AG08396 (cell line): ENCODE measurements around the gene MSL3B.

Experiments used
- DNase-seq: peaks from one replicate; pipeline ENCODE4 v3.0.0; 2012; ENCODE audit warnings: low spot score, mixed read lengths

The MSL3B gene

DNA sequence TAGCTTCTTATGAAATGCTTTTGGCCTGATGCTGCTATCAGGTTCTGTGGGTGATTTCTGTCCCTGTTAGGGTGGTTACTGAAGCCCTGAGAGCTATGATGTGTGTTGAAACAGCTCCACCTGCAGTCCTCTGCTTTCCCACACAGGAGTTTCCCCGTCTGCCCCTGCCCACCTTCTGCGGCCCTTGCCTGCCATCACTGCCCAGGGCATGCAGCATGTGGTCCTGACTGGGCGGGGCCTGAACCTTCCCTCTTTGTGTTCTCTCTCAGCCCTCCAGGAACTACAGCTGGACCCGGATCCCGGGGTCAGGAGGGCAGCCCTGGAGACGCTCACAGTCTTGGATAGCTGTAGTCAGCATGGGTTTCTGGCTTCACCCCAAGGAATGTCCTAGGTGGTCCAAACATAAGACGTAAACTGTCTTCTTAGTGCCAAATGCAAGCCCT is 35.3 kb downstream of the MSL3B start:
- DNase-seq = peak; percentile 67

DNA sequence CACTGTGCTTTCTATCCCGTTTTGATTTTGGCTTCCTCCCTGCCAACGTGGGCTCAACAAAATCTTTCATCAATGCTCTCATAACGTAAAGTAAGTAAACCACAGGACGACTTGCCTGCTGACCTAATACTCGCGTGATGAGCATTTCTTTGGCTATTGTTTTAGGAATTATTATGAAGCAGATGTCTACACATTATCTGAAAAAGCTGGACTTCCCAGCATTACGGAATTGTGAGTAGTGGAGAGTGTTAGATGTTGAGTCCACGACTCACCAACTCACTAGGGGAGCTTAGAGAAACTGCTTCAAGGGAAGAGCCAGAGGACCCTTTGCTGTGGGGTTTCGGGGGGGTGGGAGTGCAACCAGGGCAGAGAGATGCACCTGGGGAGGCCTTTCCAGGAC is 35.8 kb downstream of the MSL3B start:
- DNase-seq = no peak

DNA sequence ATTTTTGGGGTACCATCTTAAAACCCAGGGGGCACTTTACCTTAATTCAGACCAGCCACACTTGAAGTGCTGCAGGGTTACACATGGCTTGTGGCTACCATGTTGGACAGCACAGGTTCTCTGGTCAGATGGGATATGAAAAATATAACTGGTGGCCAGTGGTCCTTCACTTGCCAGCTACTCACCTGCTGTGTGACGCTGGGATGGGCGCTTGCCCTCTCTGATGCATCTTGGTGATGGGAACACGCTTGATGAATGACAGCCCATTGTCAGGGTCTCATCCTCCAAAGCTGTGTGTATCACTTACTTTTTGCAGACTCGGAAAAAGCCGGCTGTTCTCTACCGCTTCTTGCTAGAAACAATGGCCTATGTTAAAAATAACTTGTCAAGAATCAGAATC is 36.3 kb downstream of the MSL3B start:
- no peak for DNase-seq

DNA sequence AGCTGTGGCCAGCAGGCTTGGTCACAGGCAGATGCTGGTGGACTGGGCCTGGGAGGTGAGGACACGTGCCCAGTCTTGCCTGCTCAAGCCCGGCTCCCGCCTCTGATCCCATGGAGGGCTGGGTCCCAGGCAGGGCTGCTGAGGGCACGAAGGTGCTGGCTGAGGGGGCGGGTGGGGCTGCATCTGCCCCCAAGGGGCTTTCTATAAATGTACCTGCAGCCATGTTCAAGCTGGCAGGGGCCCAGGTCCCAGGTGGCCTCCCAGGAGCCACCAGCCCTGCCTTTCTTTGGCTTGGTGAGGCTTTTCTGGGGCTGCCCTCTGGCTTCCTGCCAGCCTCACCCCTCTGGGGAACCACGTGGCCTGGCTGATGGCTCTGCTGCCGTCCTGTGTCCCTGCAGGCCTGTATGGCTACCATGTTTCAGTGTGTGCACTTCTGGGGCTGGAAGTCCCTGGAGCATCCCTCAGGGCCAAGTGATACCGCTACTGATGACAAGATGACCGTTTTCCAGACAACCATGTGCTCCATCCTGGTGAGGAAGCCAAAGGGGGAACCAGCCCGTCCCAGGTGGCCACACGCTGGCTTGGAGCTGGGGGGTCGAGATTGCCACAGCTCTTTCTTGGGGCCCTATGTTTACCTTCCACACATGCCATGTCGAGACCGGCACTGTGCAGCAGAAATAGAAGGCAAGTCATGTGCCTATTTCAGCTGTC is 37.0 kb downstream of the MSL3B start:
- no peak for DNase-seq

DNA sequence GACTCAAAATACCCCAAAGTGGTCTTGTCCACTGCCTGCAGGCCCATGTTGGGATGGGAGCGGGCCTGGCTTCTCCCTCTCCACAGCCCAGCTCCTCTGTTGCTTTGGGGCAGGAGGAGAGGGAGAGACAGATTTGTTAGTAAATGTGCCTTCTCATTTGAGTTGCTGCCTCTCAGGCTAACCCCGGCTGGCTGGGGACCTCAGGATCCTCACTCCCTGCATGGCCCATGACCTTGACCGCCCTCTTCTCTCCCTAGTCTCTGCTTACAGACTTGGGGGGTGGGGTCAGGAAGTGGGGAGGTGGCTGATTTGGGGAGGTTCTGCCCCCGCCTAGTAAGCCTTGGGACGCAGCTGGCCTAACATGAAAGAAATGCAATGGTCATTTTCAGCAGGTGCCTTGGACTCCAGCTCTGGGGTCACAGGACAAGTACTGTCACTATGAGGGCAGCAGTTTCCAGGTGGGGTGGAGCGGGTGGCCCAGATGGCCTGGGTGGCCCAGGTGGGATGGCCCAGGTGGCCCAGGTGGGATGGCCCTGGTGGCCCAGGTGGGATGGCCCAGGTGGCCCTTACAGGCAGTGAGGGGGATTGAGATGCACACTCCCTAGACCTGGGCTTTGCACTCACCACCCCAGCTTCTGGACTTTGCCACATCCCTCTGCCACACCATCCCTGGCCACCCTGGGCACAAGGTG is 37.9 kb downstream of the MSL3B start:
- DNase-seq = no peak

DNA sequence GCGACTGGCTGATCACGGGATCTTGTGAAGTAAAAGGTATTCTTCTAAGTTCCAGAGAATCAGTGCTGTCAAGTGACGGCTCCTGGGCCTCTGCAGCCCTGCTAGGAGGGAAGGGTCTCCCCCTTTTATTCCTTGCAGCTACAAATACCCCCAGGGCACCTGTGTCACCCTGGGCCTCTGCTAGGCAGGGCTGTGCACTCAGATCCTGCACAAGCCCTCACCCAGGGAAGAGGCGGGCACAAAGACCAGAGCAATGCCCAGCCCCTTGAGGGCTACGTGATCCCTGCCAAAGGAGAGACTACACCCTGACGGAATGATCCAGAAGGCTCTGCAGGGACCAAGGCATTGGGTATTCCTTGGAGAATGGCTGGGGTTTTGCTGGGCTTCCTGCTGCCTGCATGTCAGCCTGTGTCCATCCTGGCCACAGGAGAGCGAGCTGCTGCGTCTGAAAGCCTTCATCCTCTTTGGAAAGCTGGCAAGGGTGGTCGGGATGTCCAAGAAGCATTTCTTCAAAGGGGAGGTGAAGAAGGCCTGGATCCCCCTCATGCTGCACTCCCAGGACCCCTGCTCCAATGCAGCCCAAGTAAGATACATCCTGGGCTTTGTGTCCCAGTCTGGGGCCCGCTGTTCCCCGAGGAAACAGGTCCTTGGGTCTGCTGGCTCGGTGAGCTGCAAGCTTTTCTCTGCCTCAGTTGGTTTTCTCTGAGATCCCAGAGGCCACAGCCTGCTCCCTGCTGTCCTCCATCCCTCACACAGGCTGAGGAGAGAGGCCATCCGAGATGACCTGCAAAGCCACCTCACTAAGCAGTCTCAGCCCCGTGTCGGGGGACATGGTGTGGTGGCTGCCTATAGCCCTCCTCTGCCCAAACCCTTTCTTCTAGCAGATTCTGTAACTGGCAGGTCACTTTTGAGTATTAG is 38.7 kb downstream of the MSL3B start:
- no peak for DNase-seq

DNA sequence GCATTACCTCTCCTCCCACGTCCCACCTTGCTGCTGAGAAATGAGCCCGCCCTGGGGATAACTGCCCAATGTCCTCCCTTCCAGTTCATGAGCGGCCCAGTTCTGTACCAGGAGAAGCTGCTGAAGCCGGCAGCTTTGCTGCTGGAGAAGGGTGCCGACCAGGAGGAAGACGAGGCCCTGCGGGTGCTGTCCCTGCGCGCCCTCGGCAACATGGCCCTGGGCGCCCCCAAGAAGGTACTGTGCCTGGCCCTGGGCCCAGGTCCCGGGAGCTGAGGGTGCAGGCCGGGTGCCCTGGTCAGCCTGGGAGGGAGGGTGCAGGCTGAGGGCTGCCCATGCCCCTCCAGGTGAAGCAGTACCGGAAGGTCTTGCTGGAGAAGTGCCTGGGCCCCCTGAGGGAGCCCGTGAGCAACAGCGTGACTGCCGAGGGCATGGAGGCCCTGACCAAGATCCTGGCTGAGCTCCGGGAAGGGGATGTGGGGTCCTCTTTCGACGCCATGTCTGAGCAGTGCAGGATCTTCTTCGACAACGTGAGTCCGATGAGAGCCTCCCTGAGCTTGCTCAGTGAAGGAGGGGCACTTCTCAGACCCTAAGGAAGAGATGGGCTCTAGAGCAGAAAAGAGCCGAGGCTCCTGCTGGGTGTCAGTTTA is 39.5 kb downstream of the MSL3B start:
- no peak for DNase-seq

DNA sequence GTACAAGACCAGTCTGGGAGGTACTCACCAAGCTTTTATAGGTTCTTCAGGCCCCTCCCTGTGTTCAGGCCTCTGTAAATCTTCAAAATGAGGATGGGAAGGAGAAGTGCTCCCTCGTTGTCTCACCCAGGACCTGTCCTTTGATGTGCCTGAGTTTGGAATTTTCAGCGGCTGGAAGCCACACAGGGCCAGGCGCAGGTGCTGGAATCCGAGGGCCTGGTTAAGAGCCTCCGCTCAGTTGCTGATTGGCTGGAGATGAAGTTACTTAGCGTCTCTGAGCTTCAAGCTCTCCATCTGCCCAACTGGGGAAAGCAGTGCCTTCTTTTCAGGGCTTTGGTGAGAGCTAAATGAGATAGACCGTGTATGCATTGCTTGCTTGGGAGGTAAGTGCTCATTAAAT is 43.8 kb downstream of the MSL3B start:
- no peak for DNase-seq

DNA sequence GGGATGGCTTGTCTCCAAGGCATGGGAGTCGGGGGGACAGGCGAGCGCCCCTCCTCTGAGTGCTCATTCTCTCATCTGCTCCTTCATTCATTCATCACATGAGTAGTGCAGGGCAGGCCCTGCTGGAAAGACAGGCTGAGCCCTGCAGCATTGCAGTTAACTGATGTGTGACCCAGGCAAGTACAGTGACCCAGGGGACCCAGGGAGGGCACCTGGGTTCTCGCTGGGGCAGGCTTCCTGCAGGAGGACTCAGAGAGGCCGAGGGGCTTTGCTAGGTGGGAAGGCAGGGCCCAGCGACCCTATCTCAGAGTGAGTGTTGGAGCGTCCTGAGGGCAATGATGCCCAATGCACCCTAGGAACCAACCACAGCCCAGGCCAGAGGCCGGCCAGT is 44.5 kb downstream of the MSL3B start:
- no peak for DNase-seq

DNA sequence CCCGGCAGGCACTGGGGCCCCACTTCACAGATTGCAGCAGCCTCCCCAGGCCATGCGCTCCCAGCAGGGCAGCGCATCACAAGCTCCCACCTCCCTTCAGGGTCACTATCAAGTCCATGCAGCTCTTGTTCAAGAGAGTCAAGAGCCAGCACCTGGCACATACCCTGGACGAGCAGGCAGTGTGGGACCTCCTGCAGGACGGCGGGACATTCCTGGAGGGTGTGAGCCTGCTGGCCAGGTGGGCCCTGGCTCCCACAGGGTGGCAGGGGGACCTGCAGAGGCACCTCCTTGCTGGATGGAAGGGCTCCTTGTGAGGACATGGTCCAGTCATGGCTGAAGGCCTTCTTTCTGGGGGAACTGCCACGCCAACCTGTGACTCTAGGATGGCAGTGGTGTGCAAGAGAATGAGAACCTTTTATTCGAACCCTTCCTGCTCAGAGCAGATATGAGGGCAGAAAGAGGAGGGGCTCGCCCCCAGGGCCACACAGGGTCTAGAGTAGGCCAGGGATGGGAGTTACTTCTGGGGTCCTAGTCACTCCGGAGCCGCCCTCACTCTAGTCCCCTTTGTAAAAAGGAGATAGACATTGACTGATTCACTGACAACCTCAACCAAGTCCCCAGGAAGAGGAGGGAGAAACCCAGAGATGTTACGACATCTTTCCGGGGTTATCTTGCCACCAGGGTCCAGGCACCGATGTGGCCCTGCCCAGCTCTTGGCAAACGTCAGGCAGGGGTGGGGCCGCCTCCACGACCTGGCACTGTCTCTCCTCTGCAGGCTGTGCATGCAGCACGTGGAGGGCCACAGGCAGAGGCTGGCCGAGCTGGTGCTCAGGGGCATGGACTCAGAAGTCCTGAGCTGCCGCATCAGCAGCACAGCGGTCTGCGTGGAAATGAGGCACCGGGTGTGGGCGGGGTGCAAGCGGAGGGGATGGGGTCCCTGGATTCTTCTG is 45.1 kb downstream of the MSL3B start:
- no peak for DNase-seq

DNA sequence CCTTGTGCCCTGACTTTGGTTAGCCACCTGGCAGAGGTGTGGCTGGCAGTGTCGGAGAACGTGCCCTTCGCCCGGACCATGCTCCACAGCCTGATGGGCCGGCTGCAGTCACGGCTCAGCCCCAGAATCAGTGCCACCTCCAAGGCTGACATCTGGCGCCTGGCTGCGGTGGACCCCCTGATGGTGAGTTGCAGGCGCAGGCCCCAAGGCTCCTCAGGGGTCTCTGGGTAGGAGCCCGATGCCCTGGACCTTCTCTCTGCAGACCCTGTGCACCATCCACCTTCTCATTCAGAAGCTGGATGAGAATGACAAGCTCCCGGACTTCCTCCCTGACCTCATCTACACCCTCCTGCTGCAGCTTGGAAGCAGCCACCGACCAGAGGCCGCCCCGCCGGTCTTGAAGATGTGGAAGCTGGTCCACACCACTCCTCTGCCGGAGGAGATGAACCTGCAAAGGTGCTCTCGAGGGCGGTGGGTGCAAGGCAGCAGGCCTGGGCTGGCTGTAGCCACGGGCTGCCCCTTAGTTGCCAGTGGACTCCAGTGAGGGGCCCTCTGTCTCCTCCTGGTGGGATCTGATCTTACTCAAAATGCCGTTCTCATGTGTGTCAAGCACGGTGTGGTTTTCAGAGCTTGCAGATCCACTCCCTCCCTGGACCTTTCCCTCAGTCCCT is 46.0 kb downstream of the MSL3B start:
- DNase-seq = no peak

DNA sequence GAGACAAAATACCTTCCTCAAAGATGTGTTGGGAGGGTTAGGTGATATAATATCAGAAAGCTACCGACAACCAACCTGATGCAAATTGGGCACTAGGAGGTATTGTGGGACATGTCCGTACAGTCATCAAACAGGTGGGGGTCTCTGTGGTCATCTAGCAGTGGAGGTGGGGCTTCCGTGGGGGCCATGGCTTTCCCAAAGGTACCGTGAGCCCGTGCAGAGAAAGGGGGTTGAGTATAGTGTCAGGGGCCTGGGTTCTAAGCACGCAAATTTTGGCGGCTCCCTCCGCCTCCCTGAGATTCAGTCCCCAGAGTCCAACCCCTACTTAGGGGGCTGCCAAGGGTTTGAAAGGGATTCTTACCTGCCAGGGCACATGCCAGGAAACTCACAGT is 46.5 kb downstream of the MSL3B start:
- DNase-seq = no peak

DNA sequence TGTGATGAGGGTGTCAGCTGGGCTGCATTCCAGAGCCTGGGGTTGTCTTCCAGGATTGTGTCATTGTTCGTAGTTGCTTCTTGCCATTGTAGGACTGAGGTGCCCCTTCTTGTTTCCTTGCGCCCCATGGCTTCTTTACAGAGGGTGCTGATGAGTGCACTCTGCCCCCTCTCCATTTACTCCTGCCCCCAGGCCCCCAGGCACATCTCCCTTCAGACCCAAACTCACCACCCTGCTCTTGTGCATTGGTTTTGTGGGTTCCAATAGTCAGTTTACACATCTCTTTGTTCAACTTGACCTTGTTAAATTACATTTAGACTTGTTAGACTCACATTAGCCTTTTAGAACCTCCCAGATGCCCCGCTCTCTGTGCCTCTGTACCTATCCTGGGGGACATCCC is 47.0 kb downstream of the MSL3B start:
- DNase-seq = no peak

DNA sequence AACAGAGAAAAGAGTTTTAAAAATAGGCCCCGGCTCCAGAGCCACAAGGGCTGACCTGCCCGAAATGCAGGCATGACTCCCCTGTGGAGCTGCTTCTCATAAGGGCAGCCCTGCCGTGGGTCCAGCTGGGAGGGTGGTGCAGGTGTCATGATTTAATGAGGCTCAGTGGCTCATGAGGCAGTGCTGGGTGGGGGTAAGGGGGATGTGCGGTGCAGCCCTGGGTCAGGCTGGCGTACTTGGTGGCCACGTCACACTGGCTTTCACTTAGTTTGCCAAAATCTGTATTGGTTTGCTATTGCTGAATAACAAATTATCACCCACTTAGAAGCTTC is 47.4 kb downstream of the MSL3B start:
- no peak for DNase-seq

DNA sequence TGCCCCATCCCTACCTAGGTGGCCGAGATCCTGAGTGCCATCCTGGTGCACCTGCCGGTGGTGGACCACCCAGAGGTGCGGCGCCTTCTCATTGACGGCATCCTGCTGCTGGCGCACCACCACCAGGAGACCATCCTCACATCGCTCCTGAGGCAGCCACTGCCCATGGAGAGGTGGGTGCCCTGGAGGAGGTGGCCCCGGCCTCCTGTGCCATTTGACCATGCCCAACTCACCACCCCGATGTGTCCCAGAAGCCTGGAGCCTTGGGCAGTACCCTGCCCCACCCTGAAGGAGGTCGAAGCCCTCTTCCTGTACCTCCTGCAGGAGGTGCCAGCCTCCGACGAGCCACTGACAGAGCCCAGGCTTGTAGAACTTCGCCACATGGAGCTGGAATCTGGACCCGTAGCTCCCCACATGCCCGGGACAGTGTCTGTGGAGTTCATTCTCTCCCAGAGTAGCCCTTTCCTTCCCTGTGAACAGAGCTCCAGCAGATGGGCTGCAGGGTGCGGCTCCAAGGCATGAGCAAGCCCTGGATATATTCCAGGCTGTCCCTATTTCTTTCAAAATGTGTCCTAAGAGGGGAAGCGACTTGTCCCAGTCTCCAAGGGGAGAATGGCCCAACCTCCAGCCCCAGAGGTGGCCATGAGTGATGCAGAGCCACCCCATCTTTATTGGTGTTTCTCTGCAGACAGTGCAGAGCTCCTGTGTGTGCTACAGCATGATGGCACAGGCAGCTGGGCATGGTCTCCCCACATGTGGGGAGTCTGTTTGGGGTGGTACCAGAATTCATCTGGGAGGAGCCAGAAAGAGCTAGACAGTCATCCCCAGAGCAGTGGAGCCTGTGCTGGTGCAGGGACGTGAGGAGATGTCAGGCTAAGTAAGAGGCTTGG is 48.1 kb downstream of the MSL3B start:
- DNase-seq = no peak

DNA sequence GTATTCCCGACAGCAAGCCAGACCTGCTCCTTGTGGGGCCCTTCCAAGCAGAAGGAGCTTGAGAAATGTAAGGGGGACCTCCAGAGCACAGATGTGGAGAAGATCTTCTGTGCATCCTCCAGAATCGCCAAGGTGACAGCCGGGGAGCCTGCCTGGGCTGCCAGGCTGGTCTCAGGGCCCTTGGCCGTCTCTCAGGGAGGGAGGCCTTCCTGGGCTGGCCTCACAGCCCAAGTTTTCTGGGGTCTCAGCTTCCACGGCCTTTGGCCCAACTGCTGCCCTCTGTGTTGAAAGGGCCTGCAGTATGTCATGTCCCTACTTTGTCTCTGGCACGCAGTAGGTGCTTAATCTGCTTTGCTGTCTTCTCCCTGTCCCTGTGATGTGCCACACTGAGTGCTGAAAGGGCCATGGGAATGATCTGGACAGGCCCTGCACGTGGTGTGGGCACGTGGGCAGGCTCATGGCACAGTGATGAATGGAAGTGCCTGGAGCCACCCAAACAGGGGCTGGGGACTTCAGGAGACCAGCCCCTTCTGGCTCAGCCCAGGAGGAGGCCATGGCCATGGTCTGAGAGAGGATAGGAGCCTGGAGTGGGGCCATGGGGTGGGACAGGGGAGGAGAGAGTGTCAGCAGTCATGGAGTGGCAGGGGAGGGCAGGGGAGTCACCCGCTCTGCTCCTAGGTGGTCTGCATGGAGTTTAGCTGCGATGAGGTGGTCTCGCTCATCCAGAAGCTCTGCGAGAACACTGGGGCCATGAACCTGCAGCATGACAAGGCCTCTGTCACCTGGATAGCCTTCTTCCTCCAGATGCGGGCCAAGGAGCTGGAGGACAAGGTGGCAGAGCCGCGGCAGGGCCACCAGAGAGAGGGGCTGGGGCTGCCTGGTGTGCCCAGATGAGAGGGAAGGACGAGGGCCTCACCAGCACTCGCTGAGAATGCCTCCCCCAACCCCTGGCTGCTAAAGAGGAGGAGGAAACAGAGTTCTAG is 49.3 kb downstream of the MSL3B start:
- no peak for DNase-seq

DNA sequence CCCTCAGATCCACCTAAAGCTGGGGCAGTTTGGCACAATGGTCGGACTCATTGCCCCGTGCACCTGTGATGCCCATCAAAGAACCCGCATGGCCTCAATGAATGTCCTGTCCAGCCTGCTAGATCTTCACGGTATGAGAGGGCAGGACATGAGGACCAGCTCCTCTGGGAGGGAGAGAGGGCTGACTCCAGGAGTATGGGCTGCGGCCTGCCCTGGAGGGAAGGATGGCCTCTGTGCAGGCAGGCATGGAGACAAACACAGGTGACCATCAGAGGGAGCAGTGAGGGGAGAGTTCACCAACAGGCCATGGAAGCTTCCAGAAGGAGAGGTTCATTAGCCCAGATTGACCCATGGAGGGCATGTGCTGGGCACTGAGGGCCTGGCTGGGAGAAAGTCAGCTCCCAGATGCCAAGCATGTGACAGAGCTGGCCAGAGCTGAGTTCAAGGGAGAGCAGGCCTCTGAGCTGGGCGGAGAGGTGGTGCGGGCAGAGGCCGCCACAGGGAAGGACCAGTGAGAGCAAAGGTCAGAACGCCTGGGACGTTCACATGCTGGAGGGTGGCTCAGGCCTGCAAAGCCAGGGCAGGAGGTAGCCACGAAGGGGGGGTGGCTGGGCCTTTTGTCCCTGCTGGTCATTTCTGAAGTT is 50.1 kb downstream of the MSL3B start:
- no peak for DNase-seq

DNA sequence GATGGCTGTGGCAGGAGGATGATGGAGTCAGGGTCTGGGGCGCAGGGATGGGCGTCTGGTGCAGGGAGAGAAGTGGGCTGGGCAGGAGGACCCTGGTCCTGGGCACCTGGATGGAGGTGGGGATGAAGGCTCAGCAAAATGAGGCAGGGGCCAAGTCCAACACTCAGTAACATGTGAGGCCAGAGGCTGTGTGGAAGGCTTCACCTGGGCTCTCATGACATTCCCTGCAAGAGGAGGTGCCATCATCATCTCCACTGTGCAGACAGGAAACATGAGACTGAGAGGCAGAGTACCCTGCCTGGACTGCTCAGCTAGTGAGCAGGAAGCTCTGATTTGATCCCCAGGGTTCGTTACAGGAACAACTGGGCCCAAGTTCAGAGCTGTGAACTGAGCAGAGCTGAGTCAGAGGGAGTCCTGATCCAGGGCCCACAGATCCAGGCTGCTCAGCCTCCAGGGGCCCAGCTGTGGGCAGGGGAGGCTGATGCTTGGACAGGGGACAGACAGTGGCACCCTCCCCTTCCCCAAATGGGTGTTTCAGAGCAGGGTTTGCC is 50.8 kb downstream of the MSL3B start:
- DNase-seq = no peak
